ENCODE data around the gene RPUSD2. TPM values are rescaled to one million over a fixed set of nuclear protein-coding genes. Genes with fewer than 3 reads are reported as not detected.

The RPUSD2 gene
- 15.4 and 16.0 TPM in 2 replicates for total RNA-seq

GRCh38 chr15:40569129-40569953 is at the start of gene RPUSD2:
RPUSD2 (plus strand) TSS chr15:40569299; CDS start chr15:40569338, 39 bp downstream.

GRCh38 chr15:40564591-40565332 is 4.3 kb upstream of the RPUSD2 start, which contains the start of gene CCDC32:
CCDC32 (minus strand) TSS chr15:40565042; CDS start chr15:40563015, 2,027 bp downstream.

GRCh38 chr15:40593588-40594428 is 24.7 kb downstream of the RPUSD2 start, which contains the start of gene KNL1:
KNL1 (plus strand) TSS chr15:40594249; CDS start chr15:40602932, 8,683 bp downstream.

Other genes starting within 250 kb of the RPUSD2 start
- gene INAFM2, start 245.6 kb upstream of the RPUSD2 start, total RNA-seq = 11.6 and 12.7 TPM in 2 replicates
- 9.9 and 29.4 TPM in 2 replicates for gene CCDC9B, start 228.4 kb upstream of the RPUSD2 start, total RNA-seq
- not detected in 2 replicates for gene PHGR1, start 218.3 kb upstream of the RPUSD2 start, total RNA-seq
- under 0.01 and 0.21 TPM in 2 replicates for gene DISP2, start 211.1 kb upstream of the RPUSD2 start, total RNA-seq
- gene KNSTRN, start 186.6 kb upstream of the RPUSD2 start, total RNA-seq = 30.6 and 35.9 TPM in 2 replicates
- 21.5 and 21.9 TPM in 2 replicates for gene IVD, start 163.5 kb upstream of the RPUSD2 start, total RNA-seq
- 5.5 and 10.0 TPM in 2 replicates for gene BAHD1, start 128.3 kb upstream of the RPUSD2 start, total RNA-seq
- 1.4 and 4.3 TPM in 2 replicates for gene CHST14, start 98.3 kb upstream of the RPUSD2 start, total RNA-seq
- 11.3 and 11.6 TPM in 2 replicates for gene CCDC32, start 4.3 kb upstream of the RPUSD2 start, total RNA-seq
- gene KNL1, start 24.9 kb downstream of the RPUSD2 start, total RNA-seq = 0.36 and 0.68 TPM in 2 replicates
- 0.28 and 0.34 TPM in 2 replicates for gene RAD51, start 125.9 kb downstream of the RPUSD2 start, total RNA-seq
- 22.2 and 27.6 TPM in 2 replicates for gene RMDN3, start 186.0 kb downstream of the RPUSD2 start, total RNA-seq
- gene GCHFR, start 194.8 kb downstream of the RPUSD2 start, total RNA-seq = 4.3 and 15.7 TPM in 2 replicates
- gene C15orf62, start 200.7 kb downstream of the RPUSD2 start, total RNA-seq = 1.1 and 1.7 TPM in 2 replicates
- 18.8 and 30.3 TPM in 2 replicates for gene ZFYVE19, start 237.8 kb downstream of the RPUSD2 start, total RNA-seq
- 25.8 and 27.0 TPM in 2 replicates for gene DNAJC17, start 238.2 kb downstream of the RPUSD2 start, total RNA-seq

Measured in nasal cavity respiratory epithelium epithelial cell of viscerocranial mucosa (primary cell).